MCF 10A (cell line): ENCODE data around the gene CNST. TPM values are rescaled to one million over a fixed set of nuclear protein-coding genes. Genes with fewer than 3 reads are reported as not detected.

ENCODE experiments used
- BruUV-seq: library from RNA; stranded (reverse); fragments of 400-500 nt; replicated peaks from 2 replicates; lab custom pipeline; 2021; lab: Mats Ljungman, UMichigan
- CTCF ChIA-PET: fragments of 300-600 bp; sonication (Branson Sonifier 250); formaldehyde crosslinking; extraction: SDS; loops from one replicate; lab custom pipeline; 2021; ENCODE audit warnings: antibody characterized with exemption, inconsistent platforms; lab: Yijun Ruan, JAX
- POLR2A ChIA-PET: fragments of 300-600, 350-650 bp; sonication (Branson Sonifier 250); formaldehyde crosslinking; extraction: SDS; loops from one replicate; lab custom pipeline; 2020; ENCODE audit warnings: antibody characterized with exemption, inconsistent platforms; lab: Yijun Ruan, JAX
- DNase-seq: peaks from one replicate; pipeline ENCODE4 v3.0.0-alpha.2; 2018; ENCODE audit not compliant: unreplicated experiment
- H3K27ac Mint-ChIP-seq: one replicate; pipeline ENCODE4 v1.8.0; 2022; ENCODE audit warnings: mild to moderate bottlenecking, low read depth, mixed read lengths; ENCODE audit not compliant: unreplicated experiment
- H3K27me3 Mint-ChIP-seq: one replicate; pipeline ENCODE4 v1.8.0; 2022; ENCODE audit warnings: mixed read lengths; ENCODE audit not compliant: insufficient read depth, unreplicated experiment
- H3K36me3 Mint-ChIP-seq: one replicate; pipeline ENCODE4 v1.8.0; 2022; ENCODE audit warnings: mild to moderate bottlenecking, moderate library complexity, mixed read lengths; ENCODE audit not compliant: insufficient read depth, unreplicated experiment
- H3K4me1 Mint-ChIP-seq: one replicate; pipeline ENCODE4 v1.8.0; 2022; ENCODE audit warnings: mixed read lengths; ENCODE audit not compliant: insufficient read depth, unreplicated experiment
- H3K4me3 Mint-ChIP-seq: one replicate; pipeline ENCODE4 v1.8.0; 2022; ENCODE audit warnings: mild to moderate bottlenecking, moderate library complexity, mixed read lengths; ENCODE audit not compliant: unreplicated experiment
- H3K9me3 Mint-ChIP-seq: one replicate; pipeline ENCODE4 v1.8.0; 2022; ENCODE audit warnings: mixed read lengths; ENCODE audit not compliant: unreplicated experiment
- CTCF ChIP-seq: fragments of 200-600 bp; IDR thresholded peaks from one replicate; pipeline ENCODE4 v1.8.0; 2022; ENCODE audit warnings: antibody characterized with exemption, mild to moderate bottlenecking; ENCODE audit not compliant: unreplicated experiment
- intact Hi-C: fragments of 100-400 bp; cut with micrococcal nuclease; formaldehyde crosslinking; loops from 2 replicates; pipeline ENCODE4 v1.14.1; 2022
- total RNA-seq: library from RNA; stranded (reverse); gene quantifications from 2 replicates; pipeline ENCODE4 v1.2.3, GENCODE V29; 2022

The CNST gene
- total RNA-seq, 1 experiment from 2014 or later, result 48.3 TPM

- H3K9me3 Mint-ChIP-seq, result no peaks in the 10 kb centered on the region
- no peaks in the 10 kb centered on the region for H3K36me3 Mint-ChIP-seq
- no peak for TF ChIP-seq CTCF
- no peak overlapping the region for H3K4me3 Mint-ChIP-seq
- POLR2A ChIA-PET, result interaction anchor here (1.4 to 3.4 kb wide), 4 partner anchors 7 to 36 kb away, joined by 4 to 21 read pairs (median 10); partner anchors contain the start of genes CNST and TFB2M
- no TSS peak for BruUV-seq
- peaks cover 29% of the 10 kb centered on the region for H3K4me1 Mint-ChIP-seq
- no peak overlapping the region for H3K27ac Mint-ChIP-seq
- no peak for DNase-seq
- no peaks in the 10 kb centered on the region for H3K27me3 Mint-ChIP-seq
- intact Hi-C loops, result no loop called here
- CTCF ChIA-PET, result interaction anchor here (1.3 kb wide), 1 partner anchor 13 kb away, joined by 3 read pairs; no protein-coding TSS in a partner anchor
Observed at GRCh38 chr1:246572785-246573184, 6.5 kb downstream of the CNST start.

GRCh38 chr1:246573491-246573890 is 7.2 kb downstream of the CNST start:
- TF ChIP-seq CTCF, result no peak
- no peak for DNase-seq
- ChIA-PET CTCF (interaction anchor here (0.7 to 1.5 kb wide), 2 partner anchors 49 to 116 kb away, joined by 3 read pairs; no protein-coding TSS in a partner anchor), POLR2A (interaction anchor here (1.2 to 3.4 kb wide), 4 partner anchors 8 to 35 kb away, joined by 3 to 21 read pairs (median 10); partner anchors contain the start of genes CNST and TFB2M)
- H3K36me3 Mint-ChIP-seq, result no peaks in the 10 kb centered on the region
- BruUV-seq, result no TSS peak
- no peaks in the 10 kb centered on the region for H3K27me3 Mint-ChIP-seq
- no peaks in the 10 kb centered on the region for H3K9me3 Mint-ChIP-seq
- intact Hi-C loops, result no loop called here
- no peak overlapping the region for H3K27ac Mint-ChIP-seq
- no peak overlapping the region for H3K4me3 Mint-ChIP-seq
- H3K4me1 Mint-ChIP-seq, result peaks cover 22% of the 10 kb centered on the region

DNA sequence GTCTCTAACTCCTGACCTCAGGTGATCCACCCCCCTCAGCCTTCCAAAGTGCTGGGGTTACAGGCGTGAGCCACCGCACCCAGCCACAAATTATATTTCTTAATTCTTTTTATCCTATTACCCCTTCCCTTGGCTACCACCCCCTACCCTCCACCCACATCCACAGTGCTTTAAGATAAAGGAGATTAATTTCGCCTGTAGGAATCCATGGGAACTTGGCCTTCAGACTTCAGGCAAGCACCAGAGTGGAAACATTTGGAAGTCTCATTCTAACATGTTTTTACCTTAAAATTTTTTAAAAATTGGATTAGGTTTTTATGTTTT is 10.4 kb downstream of the CNST start:
- TF ChIP-seq CTCF, result no peak
- DNase-seq, result no peak
- H3K27ac Mint-ChIP-seq, result no peak overlapping the region
- H3K27me3 Mint-ChIP-seq, result no peaks in the 10 kb centered on the region
- H3K4me3 Mint-ChIP-seq, result no peak overlapping the region
- no peaks in the 10 kb centered on the region for H3K36me3 Mint-ChIP-seq
- BruUV-seq, result no TSS peak
- no peaks in the 10 kb centered on the region for H3K9me3 Mint-ChIP-seq
- intact Hi-C loops, result no loop called here
- H3K4me1 Mint-ChIP-seq, result peaks cover 6% of the 10 kb centered on the region
- ChIA-PET CTCF (no interaction called here), POLR2A (interaction anchor here (0.6 kb wide), 1 partner anchor 17 kb away, joined by 3 read pairs; no protein-coding TSS in a partner anchor)

- Mint-ChIP-seq H3K27ac (no peak overlapping the region), H3K36me3 (no peaks in the 10 kb centered on the region), H3K9me3 (no peaks in the 10 kb centered on the region), H3K27me3 (no peaks in the 10 kb centered on the region), H3K4me1 (peaks cover 6% of the 10 kb centered on the region), H3K4me3 (no peak overlapping the region)
- intact Hi-C loops, result no loop called here
- TF ChIP-seq CTCF, result no peak
- no peak for DNase-seq
- POLR2A ChIA-PET, result interaction anchor here (0.6 kb wide), 1 partner anchor 17 kb away, joined by 3 read pairs; no protein-coding TSS in a partner anchor
- CTCF ChIA-PET, result no interaction called here
- BruUV-seq, result no TSS peak
Observed at GRCh38 chr1:246577082-246577719, 10.9 kb downstream of the CNST start.
